ENCODE data around the gene CASZ1.

- TF ChIP-seq EZH2 (IDR thresholded peaks at IDR 0.05; ENCODE audit: borderline replicate concordance, control insufficient read depth, low read depth, low read length) (no peak), CTCF (IDR thresholded peaks at IDR 0.05 in 2 of 3, conservative IDR thresholded peaks at IDR 0.05 in 1 of 3; ENCODE audit: control insufficient read depth in 2 of 3, extremely low read depth in 1 of 3, insufficient read depth in 1 of 3, low read depth in 3 of 3, low read length in 3 of 3) (no peak), CEBPB (IDR thresholded peaks at IDR 0.05; ENCODE audit: borderline replicate concordance in 1 of 2, low read depth in 2 of 2, low read length in 2 of 2) (no peak), MYC (IDR thresholded peaks at IDR 0.05; ENCODE audit: insufficient read depth, insufficient read length, insufficient replicate concordance, low read length, severe bottlenecking) (no peak), REST (IDR thresholded peaks at IDR 0.05; ENCODE audit: low read depth, low read length) (no peak), ETV6 (conservative IDR thresholded peaks at IDR 0.05 in 1 of 2, IDR thresholded peaks at IDR 0.05 in 1 of 2; ENCODE audit: borderline replicate concordance in 1 of 2, low read depth in 1 of 2) (no peak), TBL1XR1 (IDR thresholded peaks at IDR 0.05; ENCODE audit: low read depth, low read length) (no peak), POLR2A (IDR thresholded peaks at IDR 0.05; ENCODE audit: low read depth, low read length) (no peak), RAD21 (IDR thresholded peaks at IDR 0.05; ENCODE audit: insufficient read depth, low read depth, low read length) (no peak), EP300 (IDR thresholded peaks at IDR 0.05; ENCODE audit: borderline replicate concordance in 1 of 2, control insufficient read depth in 1 of 2, low read depth in 2 of 2, low read length in 2 of 2) (no peak), JUND (IDR thresholded peaks at IDR 0.05; ENCODE audit: low read depth, low read length) (no peak)
- TF ChIP-seq, protein P1, sequence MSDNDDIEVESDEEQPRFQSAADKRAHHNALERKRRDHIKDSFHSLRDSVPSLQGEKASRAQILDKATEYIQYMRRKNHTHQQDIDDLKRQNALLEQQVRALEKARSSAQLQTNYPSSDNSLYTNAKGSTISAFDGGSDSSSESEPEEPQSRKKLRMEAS (IDR thresholded peaks at IDR 0.05; ENCODE audit: low read depth, low read length) = no peak
- TF ChIP-seq, protein P2, sequence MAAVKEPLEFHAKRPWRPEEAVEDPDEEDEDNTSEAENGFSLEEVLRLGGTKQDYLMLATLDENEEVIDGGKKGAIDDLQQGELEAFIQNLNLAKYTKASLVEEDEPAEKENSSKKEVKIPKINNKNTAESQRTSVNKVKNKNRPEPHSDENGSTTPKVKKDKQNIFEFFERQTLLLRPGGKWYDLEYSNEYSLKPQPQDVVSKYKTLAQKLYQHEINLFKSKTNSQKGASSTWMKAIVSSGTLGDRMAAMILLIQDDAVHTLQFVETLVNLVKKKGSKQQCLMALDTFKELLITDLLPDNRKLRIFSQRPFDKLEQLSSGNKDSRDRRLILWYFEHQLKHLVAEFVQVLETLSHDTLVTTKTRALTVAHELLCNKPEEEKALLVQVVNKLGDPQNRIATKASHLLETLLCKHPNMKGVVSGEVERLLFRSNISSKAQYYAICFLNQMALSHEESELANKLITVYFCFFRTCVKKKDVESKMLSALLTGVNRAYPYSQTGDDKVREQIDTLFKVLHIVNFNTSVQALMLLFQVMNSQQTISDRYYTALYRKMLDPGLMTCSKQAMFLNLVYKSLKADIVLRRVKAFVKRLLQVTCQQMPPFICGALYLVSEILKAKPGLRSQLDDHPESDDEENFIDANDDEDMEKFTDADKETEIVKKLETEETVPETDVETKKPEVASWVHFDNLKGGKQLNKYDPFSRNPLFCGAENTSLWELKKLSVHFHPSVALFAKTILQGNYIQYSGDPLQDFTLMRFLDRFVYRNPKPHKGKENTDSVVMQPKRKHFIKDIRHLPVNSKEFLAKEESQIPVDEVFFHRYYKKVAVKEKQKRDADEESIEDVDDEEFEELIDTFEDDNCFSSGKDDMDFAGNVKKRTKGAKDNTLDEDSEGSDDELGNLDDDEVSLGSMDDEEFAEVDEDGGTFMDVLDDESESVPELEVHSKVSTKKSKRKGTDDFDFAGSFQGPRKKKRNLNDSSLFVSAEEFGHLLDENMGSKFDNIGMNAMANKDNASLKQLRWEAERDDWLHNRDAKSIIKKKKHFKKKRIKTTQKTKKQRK (IDR thresholded peaks at IDR 0.05; ENCODE audit: low read depth, low read length) = no peak
Measured at GRCh38 chr1:10816233-10816632, 19.8 kb upstream of the CASZ1 start.
